Measurements from ENCODE around the gene ZNF502.

DNA sequence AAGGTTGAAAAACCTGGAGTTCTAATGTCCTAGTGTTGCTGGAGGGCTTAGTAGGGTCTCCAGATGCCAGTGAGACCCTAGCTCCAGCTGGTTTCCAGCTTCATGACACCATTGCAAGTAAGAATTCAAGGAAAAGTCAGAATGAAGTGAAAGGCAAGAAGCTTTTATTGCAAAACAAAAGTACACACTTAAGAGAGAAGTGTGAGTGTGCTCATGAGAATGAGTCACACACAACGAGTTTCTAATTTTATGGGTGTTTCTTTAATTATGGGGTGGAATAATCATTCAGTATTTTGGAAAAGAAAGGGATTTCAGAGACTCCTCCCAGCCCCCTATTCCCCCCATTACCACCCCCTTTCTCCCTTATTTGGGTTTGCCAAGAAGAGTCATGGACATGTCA, 24.6 kb upstream of the ZNF502 start:
- TF ChIP-seq, protein P1, sequence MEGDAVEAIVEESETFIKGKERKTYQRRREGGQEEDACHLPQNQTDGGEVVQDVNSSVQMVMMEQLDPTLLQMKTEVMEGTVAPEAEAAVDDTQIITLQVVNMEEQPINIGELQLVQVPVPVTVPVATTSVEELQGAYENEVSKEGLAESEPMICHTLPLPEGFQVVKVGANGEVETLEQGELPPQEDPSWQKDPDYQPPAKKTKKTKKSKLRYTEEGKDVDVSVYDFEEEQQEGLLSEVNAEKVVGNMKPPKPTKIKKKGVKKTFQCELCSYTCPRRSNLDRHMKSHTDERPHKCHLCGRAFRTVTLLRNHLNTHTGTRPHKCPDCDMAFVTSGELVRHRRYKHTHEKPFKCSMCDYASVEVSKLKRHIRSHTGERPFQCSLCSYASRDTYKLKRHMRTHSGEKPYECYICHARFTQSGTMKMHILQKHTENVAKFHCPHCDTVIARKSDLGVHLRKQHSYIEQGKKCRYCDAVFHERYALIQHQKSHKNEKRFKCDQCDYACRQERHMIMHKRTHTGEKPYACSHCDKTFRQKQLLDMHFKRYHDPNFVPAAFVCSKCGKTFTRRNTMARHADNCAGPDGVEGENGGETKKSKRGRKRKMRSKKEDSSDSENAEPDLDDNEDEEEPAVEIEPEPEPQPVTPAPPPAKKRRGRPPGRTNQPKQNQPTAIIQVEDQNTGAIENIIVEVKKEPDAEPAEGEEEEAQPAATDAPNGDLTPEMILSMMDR (IDR thresholded peaks at IDR 0.05) = no peak
- no peak for TF ChIP-seq EZH2 (IDR thresholded peaks at IDR 0.05; ENCODE audit: borderline replicate concordance, insufficient read depth, low read depth, low read length, poor library complexity, severe bottlenecking)

Data from B cell (primary cell).